NCI-H128 (cell line): ENCODE results near the gene AFF4.
A peak's percentile ranks its signal among the peaks of the same experiment; 100 is the strongest.

Experiments
- DNase-seq: peaks from one replicate; lab custom pipeline; 2025; ENCODE audit not compliant: unreplicated experiment; lab: John Stamatoyannopoulos, UW

The AFF4 gene

DNA sequence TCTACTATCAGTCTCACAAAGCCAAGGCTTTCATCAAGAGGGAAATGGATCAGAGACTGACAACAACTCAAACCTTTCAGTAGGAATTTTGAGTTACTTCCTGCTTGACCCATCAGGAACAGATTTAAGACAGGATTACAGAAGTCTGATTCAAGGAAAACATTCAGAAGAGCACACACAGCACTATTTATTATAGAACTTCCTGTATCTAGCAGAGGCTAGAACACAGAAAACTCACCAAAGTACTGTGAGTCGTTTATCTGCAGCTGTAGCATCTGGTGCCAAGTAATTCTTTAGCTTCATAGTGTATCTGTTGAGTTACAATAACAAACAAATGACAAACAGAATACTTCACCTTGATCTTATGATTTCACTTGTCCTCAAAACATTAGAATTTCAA, 76.2 kb downstream of the AFF4 start:
- DNase-seq = no peak

DNA sequence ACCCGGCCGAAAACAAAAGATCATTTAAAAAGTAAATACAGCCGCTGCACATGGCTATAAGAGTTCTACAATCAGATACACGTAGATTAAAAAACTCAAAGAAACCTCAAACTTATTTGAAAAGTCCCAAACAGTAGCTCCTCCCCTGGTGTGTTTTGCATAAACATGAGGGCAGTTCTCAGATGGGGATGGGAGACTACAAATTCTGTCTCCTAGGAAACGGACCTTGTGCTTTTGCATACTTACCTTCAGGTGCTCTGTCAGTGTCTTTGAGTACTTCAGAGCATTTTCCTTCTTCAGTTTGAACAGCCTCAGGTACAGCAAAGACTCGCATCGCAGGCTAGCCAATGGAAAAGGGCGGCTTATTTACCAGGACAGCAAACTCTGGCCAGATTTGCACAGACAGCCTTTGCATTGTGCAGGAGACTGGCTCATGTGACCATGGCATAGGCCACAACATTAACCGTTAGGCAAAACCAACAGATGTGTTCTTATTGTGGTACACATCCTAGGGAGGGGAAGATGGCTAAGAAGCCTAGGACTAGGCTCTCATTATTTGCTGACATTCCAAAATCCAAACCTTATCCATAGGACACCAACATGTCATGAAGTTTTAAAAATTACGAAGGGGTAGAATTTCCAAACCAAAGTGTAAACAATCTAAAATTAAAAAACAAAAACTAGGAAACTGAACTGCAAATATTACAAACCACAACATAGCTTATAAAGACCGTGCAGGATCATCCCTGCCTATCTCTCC, 77.2 kb downstream of the AFF4 start:
- no peak for DNase-seq

- no peak for DNase-seq
These were observed 78.9 kb downstream of the AFF4 start for GRCh38 chr5:132884548-132884947.

- DNase-seq = no peak
These were observed 80.1 kb downstream of the AFF4 start for GRCh38 chr5:132883261-132883834.

- DNase-seq = peak; percentile 38
These were observed 85.5 kb downstream of the AFF4 start for GRCh38 chr5:132877938-132878337.

DNA sequence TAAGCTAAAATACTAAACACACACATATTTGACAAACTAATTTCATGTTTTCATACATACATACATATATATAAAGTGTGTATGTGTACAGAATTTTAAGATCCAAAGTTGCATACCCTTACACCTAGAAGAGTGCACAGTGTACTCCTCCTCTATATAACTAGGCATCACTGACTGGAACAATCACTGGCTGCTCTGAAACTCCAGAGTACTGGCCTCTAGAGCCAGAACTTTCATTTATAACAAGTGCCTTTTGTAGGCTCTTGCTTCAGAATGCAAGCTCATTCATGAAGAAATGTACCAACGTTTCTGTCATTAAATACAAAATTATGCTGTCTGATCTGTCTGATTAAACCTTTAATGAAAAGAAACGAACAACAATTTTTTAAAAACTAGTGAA, 86.0 kb downstream of the AFF4 start:
- no peak for DNase-seq

GRCh38 chr5:132876020-132876759, 87.2 kb downstream of the AFF4 start:
- no peak for DNase-seq

DNA sequence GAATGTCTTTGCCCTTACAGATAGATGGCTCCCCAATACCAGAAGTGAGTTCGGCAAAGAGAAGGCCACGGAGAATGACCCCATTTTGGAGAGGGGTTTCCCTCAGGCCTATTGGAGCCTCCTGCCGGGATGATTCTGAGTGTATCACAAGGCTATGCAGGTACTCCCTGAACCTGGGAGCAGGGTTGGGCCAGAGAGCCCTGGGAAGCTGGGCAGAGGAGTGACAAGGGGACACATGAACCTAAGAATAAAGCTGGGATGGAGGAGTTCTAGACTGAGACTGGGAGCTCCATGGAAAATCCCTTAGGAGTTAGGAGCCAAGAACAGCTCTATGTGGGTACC, 89.5 kb downstream of the AFF4 start:
- DNase-seq = no peak

DNA sequence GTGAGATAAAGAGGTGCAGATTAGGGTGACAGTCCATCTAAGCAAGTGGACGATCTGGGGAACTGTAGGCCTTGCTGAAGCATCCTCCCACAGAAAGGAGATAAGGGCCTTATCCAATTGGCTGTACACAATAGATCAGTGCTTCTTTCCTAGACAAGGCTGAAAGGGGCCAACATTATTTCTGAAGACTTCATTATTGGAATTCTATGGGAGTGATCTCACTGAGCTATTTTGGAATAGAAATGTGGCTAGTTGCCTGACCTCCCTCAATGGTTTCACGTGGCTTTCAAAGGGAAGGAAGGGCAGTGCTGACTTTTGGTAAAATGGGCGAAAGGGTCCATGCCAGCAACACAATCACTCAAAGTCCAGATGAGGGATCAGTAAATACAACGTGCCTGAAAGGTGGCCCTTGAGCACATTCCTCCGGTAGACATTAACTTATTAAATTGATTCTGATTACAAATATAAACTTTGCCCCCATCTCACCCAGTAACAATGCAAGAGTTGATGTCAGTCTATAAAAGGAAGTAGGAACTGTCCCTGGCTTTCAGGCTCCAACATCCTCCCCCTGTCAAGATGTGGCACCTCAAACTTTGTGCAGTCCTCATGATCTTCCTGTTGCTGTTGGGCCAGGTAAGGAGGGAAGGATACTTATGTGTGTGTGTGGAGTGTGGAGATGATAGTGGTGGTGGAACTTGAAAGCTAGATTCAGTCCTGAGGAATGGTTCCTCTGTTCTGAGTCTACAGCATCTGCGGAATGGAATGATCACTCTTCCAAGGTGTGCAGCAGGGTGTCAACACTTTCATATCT, 90.1 kb downstream of the AFF4 start, which contains the start of gene LEAP2:
LEAP2 (plus strand) TSS at position 550 of the 811 bp plus-strand sequence; CDS start at position 577, 27 bp downstream.
- no peak for DNase-seq

DNA sequence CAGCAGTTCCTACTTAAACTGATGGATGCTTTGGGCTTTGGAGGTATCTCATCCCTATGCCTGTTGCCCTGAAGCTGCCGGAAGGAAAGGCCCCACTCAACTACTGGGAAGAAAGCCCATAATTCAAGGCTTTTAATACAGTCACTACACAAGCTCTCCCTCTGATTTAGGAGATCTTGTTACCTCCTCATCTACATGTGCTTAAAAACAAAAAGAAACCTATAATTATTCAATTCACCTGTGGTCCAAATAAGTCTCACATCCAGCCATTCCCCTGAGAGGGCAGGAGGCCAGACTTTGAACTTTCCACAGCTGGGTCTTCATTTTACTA, 90.7 kb downstream of the AFF4 start:
- DNase-seq = no peak

DNA sequence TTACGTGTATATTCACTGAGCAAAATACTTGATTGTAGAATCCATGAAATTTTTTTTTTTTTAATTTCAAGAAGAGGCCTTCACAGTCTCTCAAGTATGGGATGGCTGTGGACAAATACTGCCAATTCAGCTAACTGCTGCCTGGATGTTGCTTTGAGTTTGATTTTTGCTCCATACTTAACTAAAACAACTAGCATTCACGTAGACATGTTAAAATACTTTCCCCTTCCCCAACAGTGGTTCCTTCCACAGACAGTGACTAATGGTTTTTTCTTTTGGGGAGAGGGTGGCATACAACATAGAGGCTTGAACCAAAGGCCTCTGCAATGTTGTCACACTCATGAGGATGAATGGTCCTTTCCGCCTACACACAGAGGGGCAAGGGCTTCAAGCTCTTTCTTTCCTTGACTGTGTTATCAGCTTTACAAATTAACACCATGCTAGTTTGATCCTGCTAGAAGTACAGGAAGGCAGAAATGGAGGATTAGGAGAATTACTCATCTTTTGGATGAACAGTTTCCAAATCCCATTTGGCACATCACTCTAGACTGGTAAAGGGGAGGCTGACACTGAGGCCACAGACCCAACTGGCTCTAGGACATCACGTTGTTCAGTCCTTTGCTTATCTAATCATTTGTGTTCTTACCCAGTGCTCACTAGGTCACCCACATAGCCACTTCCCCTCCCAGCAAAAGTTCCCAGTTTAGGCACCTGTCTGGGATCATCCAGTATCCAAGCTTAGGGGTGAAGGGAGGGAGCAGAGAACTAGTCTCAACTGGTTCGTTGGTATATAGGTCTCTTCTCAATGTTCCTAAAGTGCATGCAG, 91.8 kb downstream of the AFF4 start:
- DNase-seq = no peak

DNA sequence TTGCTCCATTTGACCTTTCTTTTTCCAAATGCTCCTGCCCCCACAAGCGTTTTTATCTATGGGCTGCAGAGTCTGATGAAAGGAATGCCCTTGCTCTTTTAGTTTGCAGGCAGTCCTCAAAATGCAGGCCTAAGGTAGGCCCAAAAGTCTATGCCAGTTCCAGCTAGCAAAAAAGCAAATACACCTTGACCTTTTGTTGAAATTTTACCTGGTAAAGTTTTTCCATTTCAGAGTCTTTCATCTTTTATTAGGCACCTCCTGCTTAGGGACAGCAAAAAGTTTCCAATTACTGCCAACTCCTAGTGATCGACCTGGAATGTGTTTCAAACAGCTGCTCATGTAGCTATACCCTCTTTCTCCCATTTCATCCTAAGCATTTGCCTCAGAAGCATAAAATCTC, 92.6 kb downstream of the AFF4 start:
- DNase-seq = no peak

- no peak for DNase-seq
These were observed 94.7 kb downstream of the AFF4 start for GRCh38 chr5:132868754-132869153.

DNA sequence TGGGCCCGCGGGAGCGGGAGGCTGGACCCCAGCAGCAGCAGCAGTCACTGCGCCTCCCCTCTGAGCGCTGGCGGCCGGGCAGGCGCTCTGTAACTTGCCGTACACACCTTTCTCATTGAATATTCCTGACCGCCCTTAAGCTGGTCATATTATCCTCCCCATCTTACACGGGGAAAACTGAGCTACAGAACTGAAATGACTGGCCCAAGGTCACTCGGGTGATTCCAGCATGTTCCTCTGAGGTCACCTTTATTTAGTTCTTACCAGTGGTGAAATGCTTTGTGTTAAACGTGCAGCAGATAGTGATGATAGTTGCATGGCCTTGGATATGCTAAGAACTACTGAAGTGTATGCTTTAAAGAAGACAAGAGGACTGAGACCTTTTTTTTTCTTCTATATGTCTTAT, 96.4 kb downstream of the AFF4 start:
- DNase-seq = no peak

DNA sequence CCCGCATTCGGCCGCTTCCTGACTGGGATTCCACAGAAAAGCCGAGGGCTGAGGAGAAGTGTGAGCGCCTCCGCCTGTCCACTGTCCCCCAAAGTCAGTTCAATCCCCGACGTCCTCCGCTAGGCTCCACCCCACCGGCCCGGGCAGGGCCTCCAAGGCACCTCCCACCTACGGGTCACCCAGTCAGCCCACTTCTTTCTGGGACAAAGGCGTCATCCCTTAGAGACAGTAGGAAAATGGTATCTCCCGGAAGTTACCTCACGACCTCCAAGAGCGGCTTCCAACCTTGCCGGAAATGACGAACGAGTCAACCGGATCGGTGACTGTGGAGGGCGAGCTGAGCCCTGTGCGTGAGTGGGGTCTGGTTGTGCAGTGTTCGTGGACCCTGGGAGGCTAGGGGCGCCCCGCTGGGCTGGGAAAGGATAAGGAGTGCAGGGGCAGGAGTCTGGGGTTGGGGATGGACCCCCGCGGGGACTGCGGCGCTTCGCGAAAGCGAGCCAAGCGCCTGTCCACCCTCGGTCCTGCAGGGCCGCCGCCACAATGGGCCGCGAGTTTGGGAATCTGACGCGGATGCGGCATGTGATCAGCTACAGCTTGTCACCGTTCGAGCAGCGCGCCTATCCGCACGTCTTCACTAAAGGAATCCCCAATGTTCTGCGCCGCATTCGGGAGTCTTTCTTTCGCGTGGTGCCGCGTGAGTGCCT, 96.9 kb downstream of the AFF4 start, which contains the start of the genes GDF9 and UQCRQ:
GDF9 (minus strand) TSS at position 128 of the 704 bp plus-strand sequence. CDS start 1,936 bp downstream, outside the sequence.
UQCRQ (plus strand) TSS at position 301 of the 704 bp plus-strand sequence; CDS start at position 541, 240 bp downstream.
- DNase-seq = peak; percentile 87

DNA sequence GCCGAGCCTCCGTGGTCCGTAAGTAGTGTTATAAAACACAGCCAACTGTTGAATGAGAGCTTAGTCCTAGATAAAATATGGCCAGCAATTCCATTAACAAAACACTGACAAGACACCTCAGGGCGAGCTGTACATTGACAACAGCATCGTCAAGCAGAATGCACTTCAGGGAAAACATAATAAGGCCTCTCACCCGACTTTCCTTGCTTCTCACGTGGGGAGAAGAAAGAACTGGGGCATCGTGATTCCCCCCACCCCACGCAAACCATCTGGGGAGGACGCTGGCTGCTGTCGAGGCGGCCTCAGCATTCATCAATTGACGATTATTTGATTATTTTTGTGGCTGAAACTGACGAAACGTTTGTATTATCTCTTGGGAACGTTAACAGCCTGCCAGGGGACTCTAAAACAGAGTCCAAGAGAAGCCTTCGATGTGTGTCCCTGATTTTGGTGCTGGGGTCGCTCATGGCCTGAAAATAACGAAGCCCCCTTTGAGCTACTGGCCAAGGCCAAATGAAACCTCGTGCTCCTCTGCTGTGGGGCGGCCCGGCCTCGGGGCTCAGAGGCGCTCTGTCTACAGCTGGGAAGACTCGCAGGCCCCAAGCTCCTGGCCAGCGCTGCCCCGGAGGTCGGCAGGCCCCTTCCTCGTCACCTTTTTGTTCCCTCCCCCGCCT, 97.6 kb downstream of the AFF4 start:
- DNase-seq = no peak

DNA sequence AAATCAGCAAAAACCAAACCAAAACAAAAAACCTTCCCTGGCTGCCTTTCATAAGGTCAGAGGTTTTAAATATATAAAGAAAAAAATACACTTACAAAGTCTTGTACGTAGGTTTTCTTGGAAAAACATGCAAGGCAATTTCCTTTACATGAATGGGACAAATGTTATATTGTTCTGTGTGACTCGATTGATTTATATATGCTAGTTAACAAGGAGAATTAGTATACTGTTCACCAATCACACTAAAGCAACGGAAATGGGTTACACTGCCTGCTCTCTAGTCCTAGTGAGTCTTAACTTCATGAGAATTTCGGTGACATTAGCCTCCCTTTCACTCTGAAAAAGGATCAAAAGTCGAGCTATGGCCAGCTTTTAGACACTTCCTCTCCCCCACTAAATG, 102.7 kb downstream of the AFF4 start:
- no peak for DNase-seq

- no peak for DNase-seq
These were observed 103.5 kb downstream of the AFF4 start for GRCh38 chr5:132859889-132860437.

DNA sequence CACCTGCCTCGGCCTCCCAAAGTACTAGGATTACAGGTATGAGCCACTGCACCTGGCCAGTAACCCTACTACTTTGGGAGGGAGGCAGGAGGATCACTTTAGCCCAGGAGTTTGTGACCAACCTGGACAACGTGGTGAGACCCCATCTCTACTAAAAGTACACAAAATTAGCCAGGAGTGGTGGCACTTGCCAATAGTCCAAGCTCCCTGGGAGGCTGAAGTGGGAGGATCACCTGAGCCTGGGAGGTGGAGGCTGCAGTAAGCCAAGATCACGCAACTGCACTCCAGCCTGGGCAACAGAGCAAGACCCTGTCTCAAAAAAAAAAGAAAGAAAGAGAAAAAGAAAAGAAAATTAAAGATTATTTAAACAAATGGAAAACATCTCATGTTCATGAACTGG, 107.4 kb downstream of the AFF4 start:
- no peak for DNase-seq
